Activated CD4-positive, alpha-beta T cell treated with anti-CD3 and anti-CD28 coated beads, Interleukin-2, amount 10 ng/mL, durations not matched to agents 7 days and 5 days (primary cell): Measurements from ENCODE around the gene TMA16. TPM values are rescaled to one million over a fixed set of nuclear protein-coding genes. Genes with fewer than 3 reads are reported as not detected.
"Not testable (repeated sequence)": the region's sequence is repeated elsewhere in the genome, so short reads cannot be mapped to it uniquely, and the experiment has no call there.

Source experiments
- CTCF ChIA-PET: fragments of 350-600 bp; sonication (Branson Sonifier 250); formaldehyde crosslinking; loops from one replicate; lab custom pipeline; 2021; ENCODE audit warnings: antibody characterized with exemption; lab: Charles Lee
- POLR2A ChIA-PET: fragments of 350-600 bp; sonication (Branson Sonifier 250); formaldehyde crosslinking; loops from one replicate; lab custom pipeline; 2021; ENCODE audit warnings: antibody characterized with exemption; lab: Charles Lee
- DNase-seq: peaks from one replicate; pipeline ENCODE4 v3.0.0-alpha.2; 2020
- H3K27ac Mint-ChIP-seq: one replicate; pipeline ENCODE4 v1.8.0; 2021; ENCODE audit warnings: mild to moderate bottlenecking, moderate library complexity, mixed read lengths
- H3K27me3 Mint-ChIP-seq: one replicate; pipeline ENCODE4 v1.8.0; 2021; ENCODE audit warnings: mixed read lengths
- H3K36me3 Mint-ChIP-seq: one replicate; pipeline ENCODE4 v1.8.0; 2021; ENCODE audit warnings: low read depth, mixed read lengths
- H3K4me1 Mint-ChIP-seq: one replicate; pipeline ENCODE4 v1.8.0; 2021; ENCODE audit warnings: mixed read lengths
- H3K4me3 Mint-ChIP-seq: one replicate; pipeline ENCODE4 v1.8.0; 2021; ENCODE audit warnings: mild to moderate bottlenecking, moderate library complexity, mixed read lengths
- H3K9me3 Mint-ChIP-seq: one replicate; pipeline ENCODE4 v1.8.0; 2021; ENCODE audit warnings: mixed read lengths
- total RNA-seq, 2 experiments: library from RNA; stranded (reverse); gene quantifications; one replicate each; pipeline ENCODE4 v1.2.3, GENCODE V29; 2021

The TMA16 gene
- 10 to 100 TPM; 28.8 to 31.2 TPM for total RNA-seq

DNA sequence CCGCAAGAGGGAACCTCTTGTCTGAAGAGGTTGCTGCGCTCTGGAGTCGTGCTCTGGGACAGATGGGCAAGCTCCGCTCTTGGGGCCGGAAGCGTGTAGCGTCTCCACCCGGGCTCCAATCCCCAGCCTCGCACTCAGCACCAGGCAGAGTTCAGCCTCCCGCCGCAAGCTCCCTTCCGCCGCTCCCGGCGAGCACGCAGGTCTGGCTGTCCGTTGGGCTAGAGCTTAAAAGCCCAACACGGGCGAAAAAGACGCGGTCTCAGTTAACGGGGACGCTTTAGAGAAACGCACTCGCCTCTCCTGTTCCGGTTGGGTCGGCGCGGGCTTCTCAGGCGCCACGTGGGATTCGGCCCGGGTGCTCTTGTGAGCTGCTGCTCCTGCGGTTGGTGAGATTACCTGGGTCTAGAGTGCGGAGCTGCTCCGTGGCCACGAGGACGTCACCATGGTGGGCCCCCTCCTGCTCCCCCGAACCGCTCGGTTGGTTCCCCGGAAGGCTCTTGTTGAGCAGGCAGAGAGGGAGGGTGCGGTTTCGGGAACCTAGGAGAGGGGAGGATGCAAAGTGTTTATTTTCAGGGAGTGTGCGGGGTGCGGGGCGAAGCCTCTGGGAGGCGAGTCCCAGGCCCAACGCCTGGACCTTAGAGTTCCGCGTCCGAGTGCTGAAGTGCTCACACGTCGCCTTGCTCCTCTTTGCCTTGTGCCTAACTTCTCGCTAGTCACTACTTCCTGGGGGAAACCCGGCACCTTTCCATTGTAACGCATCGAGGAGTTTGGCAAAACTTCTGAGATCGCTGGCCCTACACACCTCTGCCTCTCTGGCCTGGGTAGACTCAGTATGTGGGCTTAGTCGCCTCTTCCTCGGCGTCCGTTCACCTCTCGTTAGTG lies at the start of gene TMA16:
Gene TMA16, plus strand, starts transcription at position 331 of the 882 bp plus-strand sequence. Its CDS starts 112 bp downstream, at position 443.
- POLR2A ChIA-PET, result no interaction called here
- peak within 1 kb of the TSS; percentile 98 for H3K27ac Mint-ChIP-seq
- peak; percentile 87 for DNase-seq
- CTCF ChIA-PET, result interaction anchor here (0.9 kb wide), 1 partner anchor 44 kb away, joined by 5 read pairs; no protein-coding TSS in a partner anchor
- H3K4me3 Mint-ChIP-seq, result peak within 1 kb of the TSS; percentile 92
- no peaks in the 10 kb centered on the region for H3K9me3 Mint-ChIP-seq
- H3K4me1 Mint-ChIP-seq, result peaks cover 34% of the 10 kb centered on the region
- peaks cover 7% of the 10 kb centered on the region for H3K27me3 Mint-ChIP-seq
- H3K36me3 Mint-ChIP-seq, result peaks cover 9% of the 10 kb centered on the region

DNA sequence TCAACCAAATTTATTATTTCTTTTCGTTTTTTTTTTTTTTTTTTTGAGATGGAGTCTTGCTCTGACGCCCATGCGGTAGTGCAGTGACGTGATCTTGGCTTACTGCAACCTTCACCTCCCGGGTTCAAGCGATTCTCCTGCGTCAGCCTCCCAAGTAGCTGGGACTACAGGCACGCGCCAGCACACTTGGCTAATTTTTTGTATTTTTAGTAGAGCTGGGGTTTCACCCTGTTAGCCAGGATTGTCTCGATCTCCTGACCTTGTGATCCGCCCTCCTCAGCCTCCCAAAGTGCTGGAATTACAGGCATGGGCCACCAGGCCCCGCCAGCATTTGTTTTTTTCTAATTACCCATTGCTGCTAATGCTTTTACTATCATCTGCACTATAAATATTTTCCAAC lies 47.5 kb upstream of the TMA16 start:
- H3K27ac Mint-ChIP-seq, H3K4me3 Mint-ChIP-seq, H3K27me3 Mint-ChIP-seq, H3K36me3 Mint-ChIP-seq, DNase-seq, H3K9me3 Mint-ChIP-seq, H3K4me1 Mint-ChIP-seq, POLR2A ChIA-PET, CTCF ChIA-PET: not testable (repeated sequence)

DNA sequence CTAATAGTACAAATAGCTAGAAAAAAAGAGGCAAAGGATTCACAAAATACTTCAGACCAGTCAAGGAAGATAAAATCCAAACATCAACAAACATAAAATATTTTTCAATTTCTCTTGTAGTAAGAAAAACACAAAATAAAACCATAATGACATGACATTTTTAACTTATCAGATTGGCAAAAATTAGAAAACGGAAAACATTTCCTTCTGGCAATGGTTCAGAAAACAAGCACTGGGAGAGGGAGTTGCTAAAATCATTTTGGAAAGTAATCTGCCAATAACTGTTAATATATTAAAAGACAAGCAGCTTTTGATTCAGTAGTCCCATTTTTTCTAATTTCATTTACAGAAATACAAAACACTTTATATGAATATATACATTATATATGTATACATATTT lies 47.0 kb upstream of the TMA16 start:
- CTCF ChIA-PET, result no interaction called here
- POLR2A ChIA-PET, result no interaction called here
- peaks cover 8% of the 10 kb centered on the region for H3K27me3 Mint-ChIP-seq
- H3K36me3 Mint-ChIP-seq, result no peaks in the 10 kb centered on the region
- H3K9me3 Mint-ChIP-seq, result no peaks in the 10 kb centered on the region
- H3K4me1 Mint-ChIP-seq, result no peaks in the 10 kb centered on the region
- H3K27ac Mint-ChIP-seq, result no peak overlapping the region
- H3K4me3 Mint-ChIP-seq, result no peak overlapping the region
- DNase-seq, result no peak

DNA sequence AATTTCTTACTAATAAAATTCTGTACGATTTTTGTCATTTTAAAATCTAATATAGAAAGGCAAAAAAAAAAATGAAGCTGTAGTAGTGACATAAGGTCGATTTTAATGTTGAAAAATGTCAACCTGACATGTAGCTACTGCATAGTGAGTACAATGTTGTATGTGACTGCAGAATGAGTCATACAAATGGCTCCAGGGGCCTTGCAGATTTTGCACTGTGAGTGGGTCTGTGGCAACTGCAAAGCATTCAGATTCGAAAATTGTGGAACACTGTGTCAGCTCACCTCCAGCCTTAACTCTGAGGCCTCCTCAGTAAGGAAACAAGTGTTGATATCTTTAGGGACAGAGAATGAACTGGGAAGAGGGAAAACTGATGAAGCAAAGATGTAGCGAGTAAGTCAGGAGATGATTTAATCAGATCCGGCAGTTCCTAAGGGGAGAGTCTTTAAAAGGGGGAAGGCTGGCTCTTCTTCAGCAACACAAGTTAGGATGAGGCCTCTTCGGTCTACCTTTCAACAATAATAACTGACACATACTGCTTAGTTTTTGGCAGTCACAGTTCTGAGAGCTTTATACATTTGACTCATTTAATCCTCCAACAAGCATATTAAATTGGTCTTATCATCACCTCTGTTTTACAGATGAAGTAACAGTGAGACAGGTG lies 45.8 kb upstream of the TMA16 start:
- ChIA-PET CTCF (no interaction called here), POLR2A (no interaction called here)
- peaks cover 5% of the 10 kb centered on the region for H3K27me3 Mint-ChIP-seq
- no peaks in the 10 kb centered on the region for H3K36me3 Mint-ChIP-seq
- no peak overlapping the region for H3K4me3 Mint-ChIP-seq
- no peaks in the 10 kb centered on the region for H3K9me3 Mint-ChIP-seq
- no peak for DNase-seq
- no peak overlapping the region for H3K27ac Mint-ChIP-seq
- no peaks in the 10 kb centered on the region for H3K4me1 Mint-ChIP-seq

DNA sequence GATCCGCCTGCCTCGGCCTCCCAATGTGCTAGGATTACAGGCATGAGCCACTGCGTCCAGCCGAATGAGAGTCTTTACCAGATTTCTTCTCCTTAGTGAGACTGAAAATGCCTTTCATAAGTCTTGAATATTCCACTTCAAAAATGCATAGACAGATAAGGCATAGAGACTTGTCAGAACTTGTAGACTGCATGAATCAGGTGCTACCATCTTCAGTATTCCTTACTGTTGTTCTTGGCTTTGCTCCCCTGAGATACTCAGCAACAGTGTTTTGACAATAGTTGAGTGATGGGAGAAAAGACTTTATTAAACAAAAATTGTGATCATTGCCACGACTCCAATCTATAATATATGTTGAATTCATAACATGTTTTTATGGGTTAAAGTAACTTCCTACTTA lies 31.9 kb upstream of the TMA16 start:
- CTCF ChIA-PET, result no interaction called here
- H3K4me1 Mint-ChIP-seq, result no peaks in the 10 kb centered on the region

DNA sequence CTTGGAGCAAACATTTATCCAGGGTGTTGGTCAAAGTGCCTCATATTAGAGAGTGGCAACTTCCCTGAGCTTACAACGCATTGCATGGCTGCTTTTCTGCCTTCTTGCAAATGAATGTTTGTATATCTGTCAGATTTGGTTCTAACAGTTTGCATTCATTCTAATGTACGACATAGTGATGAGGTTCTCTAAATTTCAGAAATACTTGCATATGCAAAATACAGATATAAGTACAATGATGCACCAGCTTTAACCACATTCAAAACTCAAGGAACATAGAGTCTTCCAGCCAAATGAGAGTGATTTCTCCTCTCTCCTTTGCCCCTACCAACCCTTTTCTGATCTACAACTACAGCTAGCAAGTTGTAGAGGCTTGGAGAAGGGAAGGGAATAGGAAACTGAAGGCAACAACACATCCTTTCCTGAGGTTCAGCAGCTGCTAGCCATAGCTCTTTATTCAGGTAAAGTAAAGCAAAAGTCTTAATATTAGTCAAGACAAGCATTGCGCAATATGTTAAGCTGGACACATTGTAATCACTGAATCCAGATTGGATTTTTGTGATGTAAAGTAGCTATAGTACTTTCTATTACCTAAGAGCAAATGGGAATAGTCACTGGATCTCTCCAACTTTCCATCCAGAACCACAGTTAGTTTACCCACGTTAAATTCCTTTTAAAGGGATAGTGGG lies 27.3 kb upstream of the TMA16 start:
- Mint-ChIP-seq H3K9me3 (no peaks in the 10 kb centered on the region), H3K36me3 (no peaks in the 10 kb centered on the region), H3K27ac (no peak overlapping the region), H3K4me1 (no peaks in the 10 kb centered on the region), H3K4me3 (no peak overlapping the region), H3K27me3 (peaks cover 15% of the 10 kb centered on the region)
- CTCF ChIA-PET, result interaction anchor here (0.6 kb wide), 1 partner anchor 11 kb away, joined by 4 read pairs; no protein-coding TSS in a partner anchor
- DNase-seq, result no peak
- POLR2A ChIA-PET, result no interaction called here

More for the DNA sequence above, 31.9 kb upstream of the TMA16 start:
- DNase-seq, result no peak
- Mint-ChIP-seq H3K4me3 (no peak overlapping the region), H3K36me3 (no peaks in the 10 kb centered on the region), H3K27ac (no peak overlapping the region), H3K9me3 (no peaks in the 10 kb centered on the region), H3K27me3 (no peaks in the 10 kb centered on the region)
- POLR2A ChIA-PET, result no interaction called here

DNA sequence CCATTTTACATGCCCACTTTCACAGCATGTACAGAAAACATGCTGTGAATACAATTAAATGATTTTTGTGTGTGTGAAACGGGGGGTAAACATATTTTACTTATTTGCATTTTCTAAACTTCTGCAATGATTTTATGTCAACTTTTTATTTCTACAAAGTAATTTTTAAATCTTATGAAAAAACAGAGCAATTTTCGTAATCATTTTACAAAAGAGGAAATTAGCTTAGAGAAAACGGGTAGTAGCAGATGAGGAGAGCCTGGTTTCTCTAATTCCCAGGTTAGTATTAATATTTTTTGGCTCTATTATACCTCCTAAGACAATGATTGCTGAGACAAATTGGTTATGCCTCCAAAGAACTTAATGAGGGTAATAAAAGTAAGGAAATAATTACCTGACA lies 24.1 kb upstream of the TMA16 start:
- no peaks in the 10 kb centered on the region for H3K9me3 Mint-ChIP-seq
- POLR2A ChIA-PET, result no interaction called here
- CTCF ChIA-PET, result no interaction called here

DNA sequence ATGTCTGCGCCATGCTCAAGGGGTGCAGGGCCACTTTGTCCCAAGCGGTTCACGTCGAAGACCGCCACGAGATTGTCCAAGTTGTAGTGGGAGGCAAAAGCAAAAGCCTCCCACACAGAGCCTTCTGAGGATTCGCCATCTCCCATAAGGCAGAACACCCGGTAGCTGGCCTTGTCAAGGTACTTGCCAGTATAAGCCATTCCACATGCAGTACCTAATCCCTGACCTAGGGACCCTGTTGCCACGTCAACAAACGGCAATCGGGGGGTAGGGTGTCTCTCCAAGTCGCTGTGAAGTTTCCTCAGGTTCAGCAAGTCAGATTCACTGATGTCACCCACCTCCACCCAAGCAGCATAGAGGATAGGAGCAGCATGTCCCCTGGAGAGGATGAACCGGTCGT lies 21.4 kb upstream of the TMA16 start:
- Mint-ChIP-seq H3K27me3 (peaks cover 17% of the 10 kb centered on the region), H3K36me3 (no peaks in the 10 kb centered on the region), H3K27ac (no peak overlapping the region), H3K4me3 (no peak overlapping the region), H3K9me3 (no peaks in the 10 kb centered on the region), H3K4me1 (no peaks in the 10 kb centered on the region)
- ChIA-PET POLR2A (no interaction called here), CTCF (no interaction called here)
- DNase-seq, result no peak

More for the DNA sequence above, 24.1 kb upstream of the TMA16 start:
- peaks cover 15% of the 10 kb centered on the region for H3K27me3 Mint-ChIP-seq
- no peaks in the 10 kb centered on the region for H3K4me1 Mint-ChIP-seq
- no peaks in the 10 kb centered on the region for H3K36me3 Mint-ChIP-seq
- no peak for DNase-seq
- no peak overlapping the region for H3K4me3 Mint-ChIP-seq
- H3K27ac Mint-ChIP-seq, result no peak overlapping the region

DNA sequence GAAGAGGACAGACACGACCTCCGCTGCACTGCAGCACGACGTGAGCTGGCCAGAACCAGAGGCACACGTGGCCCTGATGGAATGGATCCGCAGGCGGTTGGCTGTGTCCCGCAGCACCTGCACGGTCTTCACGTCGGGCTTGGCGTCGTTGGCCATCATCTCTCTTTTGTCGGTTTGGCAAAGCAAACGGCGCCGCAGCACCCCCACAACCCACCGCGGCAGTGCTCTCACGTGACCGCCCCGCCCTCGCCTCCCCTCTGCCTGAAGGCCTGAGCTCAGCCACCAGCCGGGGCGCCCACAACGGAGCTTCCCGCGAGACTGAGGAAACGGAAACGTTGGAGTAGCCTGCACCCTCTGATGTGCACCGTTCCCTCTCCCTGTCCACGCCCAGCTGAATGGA lies 20.9 kb upstream of the TMA16 start, which contains the start of gene TKTL2:
Gene TKTL2, minus strand, starts transcription at position 179 of the 400 bp plus-strand sequence. Its CDS starts 20 bp downstream, at position 159.
- no peak within 1 kb of the TSS for H3K27ac Mint-ChIP-seq
- H3K36me3 Mint-ChIP-seq, result no peaks in the 10 kb centered on the region
- CTCF ChIA-PET, result interaction anchor here (1.6 kb wide), 1 partner anchor 76 kb away, joined by 7 read pairs; no protein-coding TSS in a partner anchor
- H3K4me3 Mint-ChIP-seq, result no peak within 1 kb of the TSS
- POLR2A ChIA-PET, result no interaction called here
- no peaks in the 10 kb centered on the region for H3K4me1 Mint-ChIP-seq
- H3K27me3 Mint-ChIP-seq, result peaks cover 17% of the 10 kb centered on the region
- DNase-seq, result no peak
- H3K9me3 Mint-ChIP-seq, result no peaks in the 10 kb centered on the region

DNA sequence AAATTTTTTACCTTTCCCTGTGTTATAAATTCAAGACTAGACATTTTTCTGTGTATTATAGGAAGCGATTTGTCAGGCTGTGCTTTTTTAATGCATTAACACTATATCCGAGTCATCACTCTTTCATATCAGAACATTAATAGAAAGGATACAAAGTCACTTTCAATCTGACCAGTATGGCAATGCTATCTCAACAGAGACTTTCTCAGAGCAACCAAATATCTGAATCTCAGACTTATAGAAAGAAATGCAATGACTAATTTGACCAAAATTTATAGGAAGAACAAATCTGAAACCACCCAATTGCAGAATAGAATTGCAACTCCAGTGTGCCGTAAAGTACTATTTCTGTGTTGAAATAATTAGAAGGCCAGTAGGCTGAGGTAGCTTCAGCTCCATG lies 20.5 kb upstream of the TMA16 start:
- Mint-ChIP-seq H3K27me3 (peaks cover 16% of the 10 kb centered on the region), H3K36me3 (no peaks in the 10 kb centered on the region), H3K4me3 (no peak overlapping the region), H3K27ac (no peak overlapping the region), H3K4me1 (no peaks in the 10 kb centered on the region), H3K9me3 (no peaks in the 10 kb centered on the region)
- ChIA-PET CTCF (interaction anchor here (1.6 kb wide), 1 partner anchor 76 kb away, joined by 7 read pairs; no protein-coding TSS in a partner anchor), POLR2A (no interaction called here)
- no peak for DNase-seq

DNA sequence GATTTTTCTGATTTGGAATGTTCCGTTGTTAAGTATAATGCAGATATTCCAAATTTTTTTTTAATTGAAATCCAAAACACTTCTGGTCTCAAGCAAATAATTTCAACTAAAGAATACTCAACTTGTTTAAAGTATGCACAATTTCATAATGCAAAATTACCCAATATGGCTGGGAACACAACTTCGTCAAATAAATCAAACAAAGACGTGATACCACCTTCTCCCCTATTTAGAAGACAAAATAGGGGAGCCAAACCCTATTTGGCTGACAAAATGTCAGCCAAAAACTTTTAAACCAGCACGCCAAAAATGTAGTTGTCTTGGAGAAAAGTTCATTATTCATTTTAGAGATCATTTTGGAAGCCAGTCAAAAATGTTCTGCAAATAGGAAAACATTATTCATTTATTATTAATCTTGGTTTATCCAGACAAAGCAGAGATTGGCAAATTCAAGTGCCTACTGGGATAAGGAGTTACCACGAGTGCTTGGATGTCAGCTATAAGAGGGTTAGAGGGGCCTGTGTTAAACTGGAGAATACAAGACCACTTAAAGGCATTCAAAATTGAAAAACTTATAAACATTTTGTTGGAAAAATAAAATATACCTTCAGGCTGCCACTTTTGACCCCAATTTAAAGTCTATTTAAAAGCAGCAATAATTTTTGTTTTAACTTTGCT lies 17.6 kb upstream of the TMA16 start:
- Mint-ChIP-seq H3K27me3 (peaks cover 3% of the 10 kb centered on the region), H3K36me3 (no peaks in the 10 kb centered on the region), H3K9me3 (no peaks in the 10 kb centered on the region), H3K4me1 (no peaks in the 10 kb centered on the region), H3K4me3 (no peak overlapping the region), H3K27ac (no peak overlapping the region)
- ChIA-PET POLR2A (no interaction called here), CTCF (no interaction called here)
- DNase-seq, result no peak

DNA sequence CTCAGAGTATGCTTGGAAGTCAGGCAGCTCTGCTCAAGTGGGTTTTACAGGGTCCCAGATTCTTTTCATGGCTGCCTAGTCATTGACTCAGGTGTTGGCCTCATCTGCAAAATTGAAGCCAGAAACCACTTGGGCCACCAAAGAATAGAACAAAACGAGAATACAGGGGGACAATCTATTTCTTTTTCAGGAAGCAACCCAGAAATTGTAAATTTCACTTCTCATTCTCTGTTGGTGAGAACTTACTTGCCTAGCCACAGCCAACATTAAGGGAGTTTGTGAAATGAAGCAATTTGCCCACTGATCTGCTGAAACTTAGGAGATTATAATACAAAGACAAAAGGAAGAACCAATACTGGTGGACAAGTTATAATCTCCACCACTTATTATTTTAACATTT lies 12.3 kb upstream of the TMA16 start:
- peaks cover 3% of the 10 kb centered on the region for H3K27me3 Mint-ChIP-seq
- no peak overlapping the region for H3K27ac Mint-ChIP-seq
- H3K4me3 Mint-ChIP-seq, result no peak overlapping the region
- CTCF ChIA-PET, result no interaction called here
- POLR2A ChIA-PET, result no interaction called here
- no peaks in the 10 kb centered on the region for H3K36me3 Mint-ChIP-seq
- no peaks in the 10 kb centered on the region for H3K9me3 Mint-ChIP-seq
- no peaks in the 10 kb centered on the region for H3K4me1 Mint-ChIP-seq
- no peak for DNase-seq
